Vagina (tissue), 2 donors: ENCODE results near the gene USP16. TPM values are rescaled to one million over a fixed set of nuclear protein-coding genes. Genes with fewer than 3 reads are reported as not detected.

Source experiments
- DNase-seq, 2 donors: peaks; one replicate each; pipeline ENCODE4 v3.0.0-alpha.2; 2017; ENCODE audit errors: extremely low spot score in 2 of 2
- H3K27ac ChIP-seq: fragments of 200-600 bp; sonication (generic); one replicate; pipeline ENCODE4 v1.5.1; 2019
- H3K27me3 ChIP-seq: fragments of 200-600 bp; sonication (generic); one replicate; pipeline ENCODE4 v1.5.1; 2019
- H3K36me3 ChIP-seq, 2 donors: fragments of 200-600 bp; sonication (generic); one replicate each; pipeline ENCODE4 v1.5.1; 2017 to 2019
- H3K4me1 ChIP-seq: fragments of 200-600 bp; sonication (generic); one replicate; pipeline ENCODE4 v1.5.1; 2019
- H3K4me3 ChIP-seq, 2 donors: fragments of 200-600 bp; sonication (generic); 1 replicate in 1 of 2; 2 replicates in 1 of 2; pipeline ENCODE4 v1.5.1; 2016 to 2019
- H3K9me3 ChIP-seq: fragments of 200-600 bp; sonication (generic); one replicate; pipeline ENCODE4 v1.5.1; 2019
- CTCF ChIP-seq, 3 experiments: fragments of 450-650 bp in 2 of 3; fragments of 200-600 bp in 1 of 3; sonication (generic) in 1 of 3; IDR thresholded peaks; one replicate each; pipeline ENCODE4 v1.5.1; 2017 to 2019; ENCODE audit warnings: antibody characterized with exemption in 3 of 3, mild to moderate bottlenecking in 2 of 3, moderate library complexity in 2 of 3
- POLR2A ChIP-seq, 2 donors: fragments of 450-650 bp; IDR thresholded peaks; one replicate each; pipeline ENCODE4 v1.6.1; 2017; ENCODE audit warnings: antibody characterized with exemption in 2 of 2, mild to moderate bottlenecking in 2 of 2, moderate library complexity in 2 of 2
- POLR2AphosphoS5 ChIP-seq, 2 donors: sonication (generic); formaldehyde crosslinking; IDR thresholded peaks; one replicate each; pipeline ENCODE4 v1.9.0; 2017; ENCODE audit warnings: antibody characterized with exemption in 2 of 2, mild to moderate bottlenecking in 2 of 2, low read depth in 1 of 2; ENCODE audit not compliant: insufficient read depth in 1 of 2
- intact Hi-C: fragments of 100-400 bp; cut with DNase I; formaldehyde crosslinking; loops from one replicate; pipeline ENCODE4 v1.15.1; 2023
- total RNA-seq: library from RNA; depleted of rRNA; stranded (reverse); fragments of >200 nt; gene quantifications from one replicate; pipeline ENCODE4 v1.2.3, GENCODE V29; 2016

Gene USP16
- total RNA-seq, 1 donor from 2014 or later: 22.8 TPM

- no peak for DNase-seq
- Histone ChIP-seq H3K4me3 (no peak overlapping the region), H3K4me1 (no peaks in the 10 kb centered on the region), H3K27me3 (no peaks in the 10 kb centered on the region), H3K36me3 (peaks cover 0 to 77% of the 10 kb centered on the region in 2 donors), H3K9me3 (no peaks in the 10 kb centered on the region), H3K27ac (no peak overlapping the region)
- intact Hi-C loops: no loop called here
- TF ChIP-seq POLR2A (IDR thresholded peaks at IDR 0.05) (no peak), POLR2AphosphoS5 (IDR thresholded peaks at IDR 0.05; ENCODE audit: insufficient read depth in 1 of 2, low read depth in 1 of 2) (no peak), CTCF (IDR thresholded peaks at IDR 0.05) (no peak)
These were observed 29.2 kb downstream of the USP16 start for GRCh38 chr21:29053656-29054055.

- Histone ChIP-seq H3K4me3 (no peak overlapping the region), H3K27ac (no peak overlapping the region), H3K4me1 (no peaks in the 10 kb centered on the region), H3K36me3 (peaks cover 0 to 77% of the 10 kb centered on the region in 2 donors), H3K9me3 (no peaks in the 10 kb centered on the region), H3K27me3 (no peaks in the 10 kb centered on the region)
- intact Hi-C loops: no loop called here
- DNase-seq: no peak
- no peak for TF ChIP-seq POLR2A (IDR thresholded peaks at IDR 0.05)
These were observed 30.6 kb downstream of the USP16 start for GRCh38 chr21:29055080-29055479.

DNA sequence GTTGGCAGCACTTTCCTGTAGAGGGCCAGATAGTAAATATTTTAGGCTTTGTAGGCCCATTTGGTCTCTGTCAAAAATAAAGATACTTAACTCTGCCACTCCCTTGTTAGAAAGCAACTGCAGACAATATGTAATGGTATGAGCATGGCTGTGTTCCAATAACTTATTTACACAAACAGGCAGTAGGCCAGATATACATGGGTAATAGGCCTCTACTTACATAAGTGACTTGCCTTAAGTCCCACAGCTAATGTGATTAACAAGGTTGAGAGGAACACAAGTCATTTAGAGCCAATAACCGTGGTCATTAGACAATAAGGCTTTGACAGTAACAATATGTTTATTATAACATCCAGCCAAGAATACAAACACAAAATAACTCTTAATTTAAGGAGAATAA lies 31.5 kb downstream of the USP16 start:
- H3K4me1 ChIP-seq: no peaks in the 10 kb centered on the region
- peaks cover 0 to 77% of the 10 kb centered on the region in 2 donors for H3K36me3 ChIP-seq
- no peaks in the 10 kb centered on the region for H3K27me3 ChIP-seq
- intact Hi-C loops: no loop called here
- H3K9me3 ChIP-seq: no peaks in the 10 kb centered on the region
- DNase-seq: no peak
- no peak overlapping the region for H3K4me3 ChIP-seq
- TF ChIP-seq CTCF (IDR thresholded peaks at IDR 0.05): no peak
- no peak for TF ChIP-seq POLR2AphosphoS5 (IDR thresholded peaks at IDR 0.05; ENCODE audit: insufficient read depth in 1 of 2, low read depth in 1 of 2)
- no peak for TF ChIP-seq POLR2A (IDR thresholded peaks at IDR 0.05)
- no peak overlapping the region for H3K27ac ChIP-seq

GRCh38 chr21:29056538-29057050 lies 32.1 kb downstream of the USP16 start:
- no peak for DNase-seq
- no peak overlapping the region for H3K27ac ChIP-seq
- H3K36me3 ChIP-seq: peaks cover 0 to 77% of the 10 kb centered on the region in 2 donors
- no peaks in the 10 kb centered on the region for H3K27me3 ChIP-seq
- H3K4me3 ChIP-seq: no peak overlapping the region
- intact Hi-C loops: no loop called here
- TF ChIP-seq CTCF (IDR thresholded peaks at IDR 0.05): no peak
- TF ChIP-seq POLR2A (IDR thresholded peaks at IDR 0.05): no peak
- no peak for TF ChIP-seq POLR2AphosphoS5 (IDR thresholded peaks at IDR 0.05; ENCODE audit: insufficient read depth in 1 of 2, low read depth in 1 of 2)
- no peaks in the 10 kb centered on the region for H3K9me3 ChIP-seq
- H3K4me1 ChIP-seq: no peaks in the 10 kb centered on the region

GRCh38 chr21:29064850-29065481 lies 40.5 kb downstream of the USP16 start:
- Histone ChIP-seq H3K4me3 (no peak overlapping the region), H3K9me3 (no peaks in the 10 kb centered on the region), H3K27ac (no peak overlapping the region), H3K36me3 (peaks cover 0 to 87% of the 10 kb centered on the region in 2 donors), H3K4me1 (peaks cover under 1% of the 10 kb centered on the region), H3K27me3 (no peaks in the 10 kb centered on the region)
- intact Hi-C loops: no loop called here
- TF ChIP-seq POLR2A (IDR thresholded peaks at IDR 0.05) (no peak), CTCF (IDR thresholded peaks at IDR 0.05) (no peak), POLR2AphosphoS5 (IDR thresholded peaks at IDR 0.05; ENCODE audit: insufficient read depth in 1 of 2, low read depth in 1 of 2) (no peak)
- DNase-seq: no peak
